T1000 (cell line): ENCODE data around the gene GLS.
"Not testable (repeated sequence)": the region's sequence is repeated elsewhere in the genome, so short reads cannot be mapped to it uniquely, and the experiment has no call there.

Experiments
- DNase-seq: peaks from one replicate; lab custom pipeline; 2025; ENCODE audit warnings: mixed read lengths; lab: John Stamatoyannopoulos, UW

GLS gene

GRCh38 chr2:190856985-190857384 lies 23.6 kb upstream of the GLS start:
- no peak for DNase-seq

DNA sequence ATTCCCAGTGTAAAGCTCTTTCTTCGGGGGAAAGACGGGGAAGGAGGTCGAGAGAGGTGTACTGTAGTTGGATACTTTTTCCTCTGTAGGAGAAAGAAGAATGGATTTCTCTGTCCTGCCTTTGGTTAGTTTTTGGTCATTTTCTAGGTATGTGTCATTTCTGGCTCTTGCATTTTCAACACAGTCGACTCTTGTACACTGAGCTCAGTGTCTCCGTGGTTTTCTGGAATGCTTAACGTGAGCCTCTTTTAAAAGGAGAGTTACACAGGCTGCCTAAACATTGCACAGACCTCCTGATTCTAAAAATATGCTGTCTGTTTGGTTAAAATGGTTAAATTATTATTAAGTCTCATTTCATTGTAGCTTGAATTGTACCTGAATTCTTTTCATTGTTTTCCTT lies 21.8 kb upstream of the GLS start:
- DNase-seq, result no peak

- no peak for DNase-seq
Observed at GRCh38 chr2:190859347-190860297, 21.0 kb upstream of the GLS start.

DNA sequence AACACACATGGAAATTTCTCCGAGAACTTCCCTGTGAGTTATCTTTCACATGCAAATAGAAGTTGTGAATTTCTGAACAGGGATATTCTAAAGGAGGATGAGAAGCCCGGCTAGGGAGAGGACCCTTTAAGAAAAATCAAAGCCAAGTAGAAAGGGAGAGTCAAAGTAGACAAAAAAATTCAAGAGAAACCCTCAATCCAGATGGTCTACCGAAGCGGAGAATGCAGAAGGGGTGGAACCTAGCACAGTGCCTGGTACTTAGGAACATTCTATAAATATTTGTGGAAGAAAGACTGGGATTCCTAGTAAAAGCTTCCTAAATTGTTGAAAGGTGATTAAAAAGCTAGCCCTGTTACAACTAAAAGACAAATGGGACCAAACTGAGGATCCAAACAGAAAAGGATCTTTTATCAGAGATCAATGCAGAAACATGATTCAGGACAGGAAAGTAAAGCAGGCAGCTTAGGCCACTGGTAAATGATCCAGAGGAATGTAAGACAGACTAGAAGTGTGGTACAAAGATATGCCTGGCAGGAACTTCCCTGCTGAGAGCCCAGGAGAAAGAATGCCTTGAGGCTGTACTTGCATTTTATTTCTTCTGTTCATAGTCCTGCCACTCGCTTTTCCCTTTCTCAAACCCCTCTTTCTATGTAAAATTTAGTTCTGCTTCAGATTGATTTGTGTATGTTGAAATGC lies 19.5 kb upstream of the GLS start:
- no peak for DNase-seq

GRCh38 chr2:190862128-190862527 lies 18.5 kb upstream of the GLS start:
- DNase-seq, result not testable (repeated sequence)

DNA sequence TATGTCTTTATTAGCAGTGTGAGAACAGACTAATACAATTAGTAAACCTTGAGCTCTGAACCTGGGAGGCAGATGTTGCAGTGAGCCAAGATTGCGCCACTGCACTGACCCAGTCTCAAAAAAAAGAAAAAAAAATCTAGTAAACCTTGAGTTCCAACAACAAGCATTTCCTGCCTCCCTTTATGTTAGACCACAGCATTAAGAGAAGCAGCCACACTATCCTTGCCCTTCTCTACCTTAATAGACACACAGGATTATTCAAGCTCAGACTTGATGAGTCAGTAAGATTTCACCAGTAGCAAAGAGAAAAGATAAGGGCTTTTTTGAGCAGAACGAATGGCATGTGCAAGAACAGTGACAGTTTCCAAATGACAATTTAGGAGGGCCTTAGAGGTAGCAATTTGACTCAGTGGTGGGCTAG lies 18.0 kb upstream of the GLS start:
- no peak for DNase-seq

GRCh38 chr2:190863946-190864345 lies 16.7 kb upstream of the GLS start:
- no peak for DNase-seq

DNA sequence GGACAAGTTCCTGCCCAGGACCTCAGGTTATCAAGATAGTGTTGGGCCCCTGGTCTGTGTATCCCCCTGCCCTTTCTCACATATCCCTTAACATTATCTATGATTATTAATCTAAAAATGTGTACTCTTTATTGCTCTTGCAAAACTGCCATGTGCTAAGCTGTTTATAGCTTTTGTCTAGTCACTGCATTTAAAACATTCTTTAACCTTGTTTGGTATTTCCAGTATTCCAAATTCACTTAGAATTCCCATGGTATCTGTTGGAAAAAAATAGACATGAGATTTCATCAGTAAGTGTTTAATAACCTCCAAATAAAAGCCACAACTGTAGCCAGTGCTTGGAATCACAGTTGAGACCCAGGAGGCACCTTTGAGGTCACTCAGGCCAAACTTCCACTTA lies 16.2 kb upstream of the GLS start:
- DNase-seq, result no peak

DNA sequence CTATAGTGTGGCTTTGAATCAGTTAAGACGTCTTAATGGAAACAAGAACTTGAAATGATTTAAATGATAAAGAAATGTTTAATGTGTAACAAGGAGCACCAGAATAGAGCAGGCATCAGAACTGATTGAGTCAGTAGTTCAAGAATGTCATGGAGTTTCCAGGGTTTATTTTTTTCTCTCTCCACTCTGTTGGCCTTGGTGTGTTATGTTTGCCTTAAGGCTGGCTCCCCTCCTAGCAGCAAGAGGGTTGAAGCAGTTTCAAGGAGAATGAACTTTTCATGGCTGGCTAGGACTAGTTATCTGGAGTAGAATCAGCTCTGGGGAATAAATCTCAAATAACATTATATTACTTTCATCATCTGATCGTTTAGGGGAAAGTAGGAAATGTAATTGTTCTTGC lies 13.4 kb upstream of the GLS start:
- no peak for DNase-seq

- DNase-seq, result no peak
Observed at GRCh38 chr2:190867832-190868231, 12.8 kb upstream of the GLS start.

GRCh38 chr2:190869721-190870120 lies 10.9 kb upstream of the GLS start:
- DNase-seq, result no peak

GRCh38 chr2:190873451-190873850 lies 7.2 kb upstream of the GLS start:
- DNase-seq, result not testable (repeated sequence)

GRCh38 chr2:190875891-190876290 lies 4.7 kb upstream of the GLS start:
- no peak for DNase-seq

DNA sequence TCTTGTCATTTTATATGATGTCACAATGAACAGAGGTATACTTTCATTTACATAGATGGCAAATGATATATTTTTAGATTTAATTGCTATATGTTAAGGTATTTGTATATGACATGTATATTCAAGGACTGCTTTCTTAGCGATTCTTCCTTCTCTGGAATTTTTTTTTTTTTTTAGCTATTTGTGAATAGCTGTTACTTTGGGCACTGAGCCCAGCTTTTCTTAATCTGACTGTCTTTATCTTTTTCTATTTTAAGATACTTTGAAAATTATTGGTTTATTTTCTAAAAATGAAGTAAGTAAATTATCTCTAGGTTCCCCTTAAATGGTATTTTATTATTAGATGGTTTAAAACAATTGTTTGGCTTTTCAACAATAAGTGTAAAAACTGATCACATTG lies 4.0 kb upstream of the GLS start:
- DNase-seq, result no peak

DNA sequence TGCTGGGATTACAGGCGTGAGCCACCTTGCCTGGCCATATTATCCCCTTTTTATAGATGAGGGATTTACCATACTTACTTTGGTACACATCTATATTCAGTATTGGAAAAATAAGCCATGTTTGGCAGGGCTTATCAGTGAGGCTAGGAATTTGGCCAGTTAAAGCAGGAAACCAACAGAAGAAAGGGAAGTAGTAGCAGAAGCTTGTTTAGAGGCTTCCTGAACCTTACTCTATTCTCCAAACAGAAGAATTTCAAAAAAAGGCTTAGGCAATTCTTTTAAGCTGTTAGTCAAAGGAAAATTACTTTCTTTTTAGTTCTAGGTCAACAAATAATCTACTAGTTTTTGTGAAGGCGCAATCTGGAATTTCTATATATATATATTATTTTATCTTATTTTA lies 3.2 kb upstream of the GLS start:
- no peak for DNase-seq

DNA sequence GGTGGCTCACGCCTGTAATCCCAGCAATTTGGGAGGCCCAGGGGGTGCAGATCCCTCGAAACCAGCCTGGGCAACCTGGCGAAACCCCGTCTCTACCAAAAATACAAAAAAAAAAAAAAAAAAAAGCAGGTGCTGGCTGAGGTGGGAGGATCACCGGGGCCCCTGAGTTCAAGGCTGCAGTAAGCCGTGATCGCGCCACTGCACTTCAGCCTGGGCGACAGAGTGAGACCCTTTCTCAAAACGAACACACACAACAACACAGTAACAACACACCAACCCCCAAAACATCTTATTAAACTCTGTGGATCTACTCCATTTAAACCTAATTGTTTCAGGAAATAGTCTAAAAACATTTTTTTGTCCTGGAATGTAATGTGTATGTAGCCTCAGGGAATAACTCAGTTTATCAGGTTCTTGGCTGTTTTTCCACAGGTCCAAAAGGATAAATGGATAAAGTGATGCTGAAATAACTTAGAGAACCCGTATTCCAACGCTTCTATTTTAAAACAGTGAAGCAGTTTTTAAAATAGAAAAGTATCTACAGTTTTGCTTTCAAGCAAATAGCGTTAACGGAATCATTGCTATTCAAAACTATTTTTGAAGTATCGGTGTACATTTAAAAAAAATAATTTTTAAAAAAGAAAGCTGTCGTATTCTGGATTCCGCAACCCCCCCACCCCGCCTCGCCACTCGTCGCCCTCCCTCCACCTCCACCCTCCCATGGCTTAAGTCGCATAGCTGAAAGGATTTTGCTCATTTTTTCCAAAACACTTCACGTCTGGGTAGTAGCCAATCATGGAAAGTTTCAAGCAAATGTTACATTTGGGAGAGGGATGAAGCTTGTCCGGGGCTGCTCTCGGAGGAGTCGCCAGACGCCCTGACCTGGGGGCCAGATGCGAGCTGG lies 895 bp upstream of the GLS start:
- DNase-seq, result no peak

GRCh38 chr2:190881084-190881597 lies 520 bp downstream of the GLS start:
- no peak for DNase-seq

DNA sequence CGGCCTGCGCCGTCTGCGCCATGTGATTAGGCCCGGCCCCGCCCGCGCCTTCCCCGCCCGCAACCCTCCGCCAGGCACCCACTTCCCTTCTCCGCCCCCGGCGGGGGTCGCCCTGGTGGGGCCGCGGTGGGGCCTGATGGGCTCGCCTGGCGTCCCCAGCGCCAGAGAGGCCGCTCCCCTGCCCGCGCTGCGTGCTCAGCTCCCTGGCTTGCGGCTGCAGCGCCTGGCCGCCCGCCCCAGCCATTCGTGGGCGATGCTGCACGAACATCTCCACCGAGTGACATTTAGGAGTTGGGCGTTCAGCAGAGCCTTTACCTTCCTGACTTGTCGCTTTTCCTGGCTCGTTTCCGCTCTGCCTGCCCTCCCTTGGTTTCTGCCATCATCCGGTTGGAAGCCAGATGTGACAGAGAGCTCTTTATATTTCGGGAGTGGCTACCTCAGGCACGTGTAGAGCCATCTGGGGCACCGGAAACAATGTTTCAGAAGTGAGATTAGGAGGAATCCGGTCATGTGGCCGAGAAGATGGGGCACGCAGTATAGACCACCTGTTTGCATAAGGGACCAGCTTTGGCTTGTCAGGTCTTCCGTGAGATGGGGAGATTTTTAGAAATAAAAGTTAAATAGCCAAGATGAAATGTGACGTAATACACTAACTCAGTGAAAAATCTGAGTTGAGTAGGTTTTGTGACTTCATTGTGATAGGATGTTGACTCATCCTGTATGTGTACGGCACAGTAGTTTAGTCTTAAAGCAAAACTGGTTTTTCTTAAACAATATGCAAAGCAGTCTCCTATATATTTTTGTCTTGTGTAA lies 1.2 kb downstream of the GLS start:
- DNase-seq, result peak; percentile 38

DNA sequence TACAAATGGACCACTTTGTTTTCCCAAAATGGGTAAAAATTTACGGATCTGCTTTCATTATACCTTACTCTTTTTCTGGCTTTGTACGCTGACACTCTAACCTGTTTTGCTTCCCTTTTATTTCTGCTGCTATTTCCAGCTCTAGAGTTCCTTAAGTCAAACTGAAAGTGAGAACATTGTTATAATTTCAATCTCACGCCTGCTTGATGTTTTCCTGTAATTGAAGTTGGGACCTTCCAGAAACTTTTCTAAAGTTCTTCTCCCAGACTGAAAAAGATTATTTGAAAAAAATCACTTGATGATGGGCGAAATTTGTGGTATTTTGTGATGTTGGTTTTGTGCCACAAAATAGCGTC lies 1.8 kb downstream of the GLS start:
- DNase-seq, result no peak

GRCh38 chr2:190882856-190883582 lies 2.4 kb downstream of the GLS start:
- no peak for DNase-seq

- DNase-seq, result not testable (repeated sequence)
Observed at GRCh38 chr2:190885844-190886243, 5.2 kb downstream of the GLS start.
